ENCODE results near the gene PDIA5. TPM values are rescaled to one million over a fixed set of nuclear protein-coding genes. Genes with fewer than 3 reads are reported as not detected.

PDIA5 gene
- polyA plus RNA-seq, 1 donor from 2014 or later: 1.4 TPM

- peak overlapping the region; percentile 82 for H3K27ac ChIP-seq (ENCODE audit: low read length)
- no peaks in the 10 kb centered on the region for H3K9me3 ChIP-seq (ENCODE audit: low read length)
- H3K27me3 ChIP-seq (ENCODE audit: insufficient read depth, low read depth, low read length): no peaks in the 10 kb centered on the region
- TF ChIP-seq CTCF (IDR thresholded peaks at IDR 0.05; ENCODE audit: poor library complexity, severe bottlenecking) (no peak), RAD21 (conservative IDR thresholded peaks at IDR 0.05) (no peak), TAF1 (IDR thresholded peaks at IDR 0.05; ENCODE audit: low read depth) (no peak), POLR2AphosphoS5 (IDR thresholded peaks at IDR 0.05) (no peak)
- H3K4me3 ChIP-seq (ENCODE audit: low read length): peak overlapping the region; percentile 85
- peak overlapping the region; percentile 92 for H2AFZ ChIP-seq (ENCODE audit: low read depth, low read length)
- peak overlapping the region; percentile 71 for H3K9ac ChIP-seq (ENCODE audit: low read length)
- H3K4me2 ChIP-seq (ENCODE audit: low read length): peak overlapping the region; percentile 54
- no peaks in the 10 kb centered on the region for H3K36me3 ChIP-seq (ENCODE audit: insufficient read depth, low read length)
- no peaks in the 10 kb centered on the region for H3F3A ChIP-seq (ENCODE audit: insufficient read depth, low read length, poor library complexity, severe bottlenecking)
- peaks cover 15% of the 10 kb centered on the region for H3K79me2 ChIP-seq (replicated peaks; ENCODE audit: insufficient read depth, low read length)
- H3K9me2 ChIP-seq (ENCODE audit: insufficient read depth, low read length): no peaks in the 10 kb centered on the region
- H4K20me1 ChIP-seq (ENCODE audit: insufficient read depth): no peaks in the 10 kb centered on the region
These were observed 134.4 kb downstream of the PDIA5 start for GRCh38 chr3:123201223-123201556.

GRCh38 chr3:123201557-123202427 is 135.0 kb downstream of the PDIA5 start, which contains the start of gene SEC22A:
TSS of gene SEC22A (plus strand) at chr3:123201943. CDS start at chr3:123209218, 7,275 bp downstream.
- Histone ChIP-seq H3K36me3 (ENCODE audit: insufficient read depth, low read length) (no peaks in the 10 kb centered on the region), H3K27ac (ENCODE audit: low read length) (peak within 1 kb of the TSS; percentile 82), H3K27me3 (ENCODE audit: insufficient read depth, low read depth, low read length) (no peaks in the 10 kb centered on the region), H3F3A (ENCODE audit: insufficient read depth, low read length, poor library complexity, severe bottlenecking) (no peaks in the 10 kb centered on the region), H3K9me2 (ENCODE audit: insufficient read depth, low read length) (no peaks in the 10 kb centered on the region), H3K9ac (ENCODE audit: low read length) (peak within 1 kb of the TSS; percentile 94), H3K4me2 (ENCODE audit: low read length) (peak within 1 kb of the TSS; percentile 71), H3K9me3 (ENCODE audit: low read length) (no peaks in the 10 kb centered on the region), H3K79me2 (replicated peaks; ENCODE audit: insufficient read depth, low read length) (peaks cover 15% of the 10 kb centered on the region), H2AFZ (ENCODE audit: low read depth, low read length) (peak within 1 kb of the TSS; percentile 92), H3K4me3 (ENCODE audit: low read length) (peak within 1 kb of the TSS; percentile 85), H4K20me1 (ENCODE audit: insufficient read depth) (no peaks in the 10 kb centered on the region)
- TF ChIP-seq REST (IDR thresholded peaks at IDR 0.05; ENCODE audit: borderline replicate concordance) (peak; percentile 78), POLR2AphosphoS5 (IDR thresholded peaks at IDR 0.05) (peak; percentile 95), RAD21 (conservative IDR thresholded peaks at IDR 0.05) (peak; percentile 38), TAF1 (IDR thresholded peaks at IDR 0.05; ENCODE audit: low read depth) (no peak), EP300 (conservative IDR thresholded peaks at IDR 0.05; ENCODE audit: poor library complexity, severe bottlenecking) (peak; percentile 50), MXI1 (conservative IDR thresholded peaks at IDR 0.05; ENCODE audit: poor library complexity, severe bottlenecking) (peak; percentile 74), SMC3 (conservative IDR thresholded peaks at IDR 0.05; ENCODE audit: poor library complexity) (peak; percentile 50), CTCF (IDR thresholded peaks at IDR 0.05; ENCODE audit: poor library complexity, severe bottlenecking) (no peak), EZH2 (IDR thresholded peaks at IDR 0.05; ENCODE audit: borderline replicate concordance, insufficient read depth, low read length, poor library complexity, severe bottlenecking) (no peak)
